Activated T-helper 17 cell treated with anti-CD3 and anti-CD28 coated beads, Interleukin-2, amount 50 U/mL, for 72 hours (primary cell): ENCODE results near the gene MTMR10. TPM values are rescaled to one million over a fixed set of nuclear protein-coding genes. Genes with fewer than 3 reads are reported as not detected.
A peak's percentile ranks its signal among the peaks of the same experiment; 100 is the strongest.

ENCODE experiments used
- ATAC-seq: fragments of 150-1000 bp; cut with Tn5 transposase; replicated peaks from 2 replicates; pipeline ENCODE4 v1.10.0; 2021; ENCODE audit warnings: mild to moderate bottlenecking, moderate library complexity
- H3K27ac Mint-ChIP-seq: one replicate; pipeline ENCODE4 v1.8.0; 2022; ENCODE audit warnings: mixed read lengths
- H3K27me3 Mint-ChIP-seq: one replicate; pipeline ENCODE4 v1.8.0; 2022; ENCODE audit warnings: mixed read lengths
- H3K36me3 Mint-ChIP-seq: one replicate; pipeline ENCODE4 v1.8.0; 2022; ENCODE audit warnings: low read depth, mild to moderate bottlenecking, mixed read lengths
- H3K4me1 Mint-ChIP-seq: one replicate; pipeline ENCODE4 v1.8.0; 2022; ENCODE audit warnings: mixed read lengths
- H3K4me3 Mint-ChIP-seq: one replicate; pipeline ENCODE4 v1.8.0; 2022; ENCODE audit warnings: mild to moderate bottlenecking, mixed read lengths
- H3K9me3 Mint-ChIP-seq: one replicate; pipeline ENCODE4 v1.8.0; 2022; ENCODE audit warnings: mixed read lengths
- total RNA-seq, 2 donors: library from RNA; stranded (reverse); gene quantifications; one replicate each; pipeline ENCODE4 v1.2.3, GENCODE V29; 2022

MTMR10 gene
- total RNA-seq, 2 donors from 2014 or later = 9.9 to 10.6 TPM

- Mint-ChIP-seq H3K36me3 (peaks cover 91% of the 10 kb centered on the region), H3K4me1 (no peaks in the 10 kb centered on the region), H3K27ac (peak overlapping the region; percentile 16)
Measured at GRCh38 chr15:30924353-30924752, 67.1 kb downstream of the MTMR10 start.

GRCh38 chr15:30923429-30923828 is 68.0 kb downstream of the MTMR10 start:
- no peaks in the 10 kb centered on the region for H3K9me3 Mint-ChIP-seq
- no peaks in the 10 kb centered on the region for H3K27me3 Mint-ChIP-seq
- ATAC-seq = no peak
- no peaks in the 10 kb centered on the region for H3K4me1 Mint-ChIP-seq
- peak overlapping the region; percentile 16 for H3K27ac Mint-ChIP-seq
- H3K36me3 Mint-ChIP-seq = peaks cover 92% of the 10 kb centered on the region
- no peak overlapping the region for H3K4me3 Mint-ChIP-seq

More at GRCh38 chr15:30924353-30924752, 67.1 kb downstream of the MTMR10 start:
- no peaks in the 10 kb centered on the region for H3K9me3 Mint-ChIP-seq
- H3K27me3 Mint-ChIP-seq = no peaks in the 10 kb centered on the region
- no peak overlapping the region for H3K4me3 Mint-ChIP-seq
- no peak for ATAC-seq

- no peak overlapping the region for H3K4me3 Mint-ChIP-seq
- no peaks in the 10 kb centered on the region for H3K27me3 Mint-ChIP-seq
- H3K27ac Mint-ChIP-seq = no peak overlapping the region
- no peak for ATAC-seq
- no peaks in the 10 kb centered on the region for H3K9me3 Mint-ChIP-seq
- H3K4me1 Mint-ChIP-seq = no peaks in the 10 kb centered on the region
- H3K36me3 Mint-ChIP-seq = peaks cover 94% of the 10 kb centered on the region
Measured at GRCh38 chr15:30922480-30923311, 68.7 kb downstream of the MTMR10 start.

- peaks cover under 1% of the 10 kb centered on the region for H3K4me1 Mint-ChIP-seq
- H3K27me3 Mint-ChIP-seq = no peaks in the 10 kb centered on the region
- peaks cover 95% of the 10 kb centered on the region for H3K36me3 Mint-ChIP-seq
- H3K9me3 Mint-ChIP-seq = no peaks in the 10 kb centered on the region
- no peak overlapping the region for H3K4me3 Mint-ChIP-seq
- no peak overlapping the region for H3K27ac Mint-ChIP-seq
- no peak for ATAC-seq
Measured at GRCh38 chr15:30921781-30922479, 69.5 kb downstream of the MTMR10 start.

GRCh38 chr15:30921106-30921505 is 70.3 kb downstream of the MTMR10 start:
- no peak overlapping the region for H3K4me3 Mint-ChIP-seq

GRCh38 chr15:30919877-30920550 is 71.4 kb downstream of the MTMR10 start:
- H3K36me3 Mint-ChIP-seq = peaks cover 96% of the 10 kb centered on the region

More at GRCh38 chr15:30921106-30921505, 70.3 kb downstream of the MTMR10 start:
- peak overlapping the region; percentile 7 for H3K27ac Mint-ChIP-seq
- H3K36me3 Mint-ChIP-seq = peaks cover 95% of the 10 kb centered on the region
- no peak for ATAC-seq
- H3K9me3 Mint-ChIP-seq = no peaks in the 10 kb centered on the region
- no peaks in the 10 kb centered on the region for H3K27me3 Mint-ChIP-seq
- H3K4me1 Mint-ChIP-seq = peaks cover 6% of the 10 kb centered on the region

GRCh38 chr15:30918366-30918765 is 73.1 kb downstream of the MTMR10 start:
- Mint-ChIP-seq H3K27me3 (no peaks in the 10 kb centered on the region), H3K27ac (no peak overlapping the region), H3K9me3 (no peaks in the 10 kb centered on the region), H3K4me1 (peaks cover 6% of the 10 kb centered on the region), H3K36me3 (peaks cover 96% of the 10 kb centered on the region), H3K4me3 (no peak overlapping the region)
- no peak for ATAC-seq

More at GRCh38 chr15:30919877-30920550, 71.4 kb downstream of the MTMR10 start:
- no peak for ATAC-seq
- Mint-ChIP-seq H3K4me1 (peaks cover 6% of the 10 kb centered on the region), H3K27me3 (no peaks in the 10 kb centered on the region), H3K9me3 (no peaks in the 10 kb centered on the region), H3K4me3 (no peak overlapping the region), H3K27ac (no peak overlapping the region)

GRCh38 chr15:30917675-30918074 is 73.8 kb downstream of the MTMR10 start:
- H3K36me3 Mint-ChIP-seq = peaks cover 96% of the 10 kb centered on the region

GRCh38 chr15:30917013-30917412 is 74.4 kb downstream of the MTMR10 start:
- no peak for ATAC-seq
- H3K27ac Mint-ChIP-seq = peak overlapping the region; percentile 2

More at GRCh38 chr15:30917675-30918074, 73.8 kb downstream of the MTMR10 start:
- H3K9me3 Mint-ChIP-seq = no peaks in the 10 kb centered on the region
- H3K27me3 Mint-ChIP-seq = no peaks in the 10 kb centered on the region
- no peak for ATAC-seq
- no peak overlapping the region for H3K4me3 Mint-ChIP-seq
- H3K4me1 Mint-ChIP-seq = peaks cover 6% of the 10 kb centered on the region
- H3K27ac Mint-ChIP-seq = no peak overlapping the region

GRCh38 chr15:30913761-30914160 is 77.7 kb downstream of the MTMR10 start:
- H3K27me3 Mint-ChIP-seq = no peaks in the 10 kb centered on the region

More at GRCh38 chr15:30917013-30917412, 74.4 kb downstream of the MTMR10 start:
- Mint-ChIP-seq H3K36me3 (peaks cover 96% of the 10 kb centered on the region), H3K9me3 (no peaks in the 10 kb centered on the region), H3K27me3 (no peaks in the 10 kb centered on the region), H3K4me1 (peaks cover 6% of the 10 kb centered on the region), H3K4me3 (no peak overlapping the region)

GRCh38 chr15:30906366-30906765 is 85.1 kb downstream of the MTMR10 start:
- Mint-ChIP-seq H3K4me3 (no peak overlapping the region), H3K27ac (no peak overlapping the region), H3K9me3 (no peaks in the 10 kb centered on the region), H3K4me1 (peaks cover 17% of the 10 kb centered on the region), H3K27me3 (no peaks in the 10 kb centered on the region), H3K36me3 (peaks cover 70% of the 10 kb centered on the region)
- no peak for ATAC-seq

More at GRCh38 chr15:30913761-30914160, 77.7 kb downstream of the MTMR10 start:
- peaks cover 10% of the 10 kb centered on the region for H3K4me1 Mint-ChIP-seq
- H3K27ac Mint-ChIP-seq = no peak overlapping the region
- no peak for ATAC-seq
- no peaks in the 10 kb centered on the region for H3K9me3 Mint-ChIP-seq
- H3K36me3 Mint-ChIP-seq = peaks cover 88% of the 10 kb centered on the region
- no peak overlapping the region for H3K4me3 Mint-ChIP-seq

GRCh38 chr15:30905821-30906220 is 85.6 kb downstream of the MTMR10 start:
- no peak overlapping the region for H3K27ac Mint-ChIP-seq
- ATAC-seq = no peak
- no peaks in the 10 kb centered on the region for H3K9me3 Mint-ChIP-seq
- peaks cover 17% of the 10 kb centered on the region for H3K4me1 Mint-ChIP-seq
- no peaks in the 10 kb centered on the region for H3K27me3 Mint-ChIP-seq
- peaks cover 73% of the 10 kb centered on the region for H3K36me3 Mint-ChIP-seq
- no peak overlapping the region for H3K4me3 Mint-ChIP-seq

GRCh38 chr15:30904812-30905211 is 86.6 kb downstream of the MTMR10 start:
- no peaks in the 10 kb centered on the region for H3K9me3 Mint-ChIP-seq
- H3K27ac Mint-ChIP-seq = no peak overlapping the region

GRCh38 chr15:30903497-30904187 is 87.8 kb downstream of the MTMR10 start, which contains the start of gene FAN1:
FAN1 (plus strand) TSS chr15:30903915; CDS start chr15:30904664, 749 bp downstream.
- peaks cover 12% of the 10 kb centered on the region for H3K4me1 Mint-ChIP-seq
- H3K27ac Mint-ChIP-seq = peak within 1 kb of the TSS; percentile 96
- H3K9me3 Mint-ChIP-seq = no peaks in the 10 kb centered on the region
- H3K27me3 Mint-ChIP-seq = no peaks in the 10 kb centered on the region
- peaks cover 68% of the 10 kb centered on the region for H3K36me3 Mint-ChIP-seq
- ATAC-seq = peak; percentile 90
- peak within 1 kb of the TSS; percentile 100 for H3K4me3 Mint-ChIP-seq

More at GRCh38 chr15:30904812-30905211, 86.6 kb downstream of the MTMR10 start:
- Mint-ChIP-seq H3K27me3 (no peaks in the 10 kb centered on the region), H3K36me3 (peaks cover 73% of the 10 kb centered on the region), H3K4me3 (peak overlapping the region; percentile 100), H3K4me1 (peaks cover 17% of the 10 kb centered on the region)
- no peak for ATAC-seq
